ENCODE data around the gene DNM2.

Gene DNM2

GRCh38 chr19:10730932-10731331 lies 13.1 kb downstream of the DNM2 start:
- no peak overlapping the region for H3K9ac ChIP-seq (ENCODE audit: low read length)
- no peak overlapping the region for H3K4me3 ChIP-seq (ENCODE audit: low read length)
- peaks cover 82% of the 10 kb centered on the region for H3K79me2 ChIP-seq (ENCODE audit: low read length)
- H2AFZ ChIP-seq (ENCODE audit: low read depth, low read length) = no peak overlapping the region
- no peak overlapping the region for H3K27ac ChIP-seq (ENCODE audit: low read length)
- TF ChIP-seq CTCF (IDR thresholded peaks at IDR 0.05; ENCODE audit: low read depth, low read length) (no peak), EZH2phosphoT487 (IDR thresholded peaks at IDR 0.05; ENCODE audit: low read depth) (no peak)
- no peaks in the 10 kb centered on the region for H3K27me3 ChIP-seq (ENCODE audit: low read depth, low read length)
- H3K9me3 ChIP-seq (ENCODE audit: insufficient read depth, low read length) = no peaks in the 10 kb centered on the region
- H4K20me1 ChIP-seq (ENCODE audit: insufficient read depth, low read length) = peaks cover 49% of the 10 kb centered on the region
- peaks cover 4% of the 10 kb centered on the region; the same call in 1 of the 2 replicates for H3K4me1 ChIP-seq (ENCODE audit: low read length)
- peaks cover 7% of the 10 kb centered on the region for H3K36me3 ChIP-seq (replicated peaks; ENCODE audit: low read depth, low read length)
- H3K4me2 ChIP-seq (ENCODE audit: low read length) = no peak overlapping the region

- H3K4me3 ChIP-seq (ENCODE audit: low read length) = no peak overlapping the region
- H3K9me3 ChIP-seq (ENCODE audit: insufficient read depth, low read length) = no peaks in the 10 kb centered on the region; the same call in 1 of the 2 replicates
- no peak for TF ChIP-seq EZH2phosphoT487 (IDR thresholded peaks at IDR 0.05; ENCODE audit: low read depth)
- no peak for TF ChIP-seq CTCF (IDR thresholded peaks at IDR 0.05; ENCODE audit: low read depth, low read length)
- H3K9ac ChIP-seq (ENCODE audit: low read length) = no peak overlapping the region
- peaks cover 11% of the 10 kb centered on the region for H4K20me1 ChIP-seq (ENCODE audit: insufficient read depth, low read length)
- H2AFZ ChIP-seq (ENCODE audit: low read depth, low read length) = no peak overlapping the region
- no peaks in the 10 kb centered on the region for H3K27me3 ChIP-seq (ENCODE audit: low read depth, low read length)
- no peak overlapping the region for H3K27ac ChIP-seq (ENCODE audit: low read length)
- no peaks in the 10 kb centered on the region for H3K36me3 ChIP-seq (replicated peaks; ENCODE audit: low read depth, low read length)
- no peak overlapping the region for H3K4me2 ChIP-seq (ENCODE audit: low read length)
- H3K4me1 ChIP-seq (ENCODE audit: low read length) = peaks cover 22% of the 10 kb centered on the region
- H3K79me2 ChIP-seq (ENCODE audit: low read length) = peaks cover 74% of the 10 kb centered on the region
These were observed 17.9 kb downstream of the DNM2 start for GRCh38 chr19:10735741-10736140.

GRCh38 chr19:10736189-10736588 lies 18.3 kb downstream of the DNM2 start:
- Histone ChIP-seq H3K4me3 (ENCODE audit: low read length) (no peak overlapping the region), H3K27me3 (ENCODE audit: low read depth, low read length) (no peaks in the 10 kb centered on the region), H3K4me1 (ENCODE audit: low read length) (peaks cover 22% of the 10 kb centered on the region), H2AFZ (ENCODE audit: low read depth, low read length) (no peak overlapping the region), H3K9ac (ENCODE audit: low read length) (no peak overlapping the region), H4K20me1 (ENCODE audit: insufficient read depth, low read length) (peaks cover 10% of the 10 kb centered on the region), H3K9me3 (ENCODE audit: insufficient read depth, low read length) (no peaks in the 10 kb centered on the region; the same call in 1 of the 2 replicates), H3K79me2 (ENCODE audit: low read length) (peaks cover 74% of the 10 kb centered on the region), H3K27ac (ENCODE audit: low read length) (no peak overlapping the region), H3K36me3 (replicated peaks; ENCODE audit: low read depth, low read length) (no peaks in the 10 kb centered on the region), H3K4me2 (ENCODE audit: low read length) (no peak overlapping the region)
- no peak for TF ChIP-seq CTCF (IDR thresholded peaks at IDR 0.05; ENCODE audit: low read depth, low read length)
- no peak for TF ChIP-seq EZH2phosphoT487 (IDR thresholded peaks at IDR 0.05; ENCODE audit: low read depth)

GRCh38 chr19:10736916-10737551 lies 19.2 kb downstream of the DNM2 start:
- H3K4me2 ChIP-seq (ENCODE audit: low read length) = no peak overlapping the region
- H2AFZ ChIP-seq (ENCODE audit: low read depth, low read length) = no peak overlapping the region
- peaks cover 19% of the 10 kb centered on the region for H3K4me1 ChIP-seq (ENCODE audit: low read length)
- peaks cover 10% of the 10 kb centered on the region for H4K20me1 ChIP-seq (ENCODE audit: insufficient read depth, low read length)
- no peaks in the 10 kb centered on the region; the same call in 1 of the 2 replicates for H3K9me3 ChIP-seq (ENCODE audit: insufficient read depth, low read length)
- H3K4me3 ChIP-seq (ENCODE audit: low read length) = no peak overlapping the region
- no peak for TF ChIP-seq EZH2phosphoT487 (IDR thresholded peaks at IDR 0.05; ENCODE audit: low read depth)
- no peak for TF ChIP-seq CTCF (IDR thresholded peaks at IDR 0.05; ENCODE audit: low read depth, low read length)
- no peak overlapping the region for H3K27ac ChIP-seq (ENCODE audit: low read length)
- H3K79me2 ChIP-seq (ENCODE audit: low read length) = peaks cover 70% of the 10 kb centered on the region
- no peaks in the 10 kb centered on the region for H3K27me3 ChIP-seq (ENCODE audit: low read depth, low read length)
- no peaks in the 10 kb centered on the region for H3K36me3 ChIP-seq (replicated peaks; ENCODE audit: low read depth, low read length)
- no peak overlapping the region for H3K9ac ChIP-seq (ENCODE audit: low read length)

All from OCI-LY3 (cell line).